ENCODE results near the gene STMN3.

- TF ChIP-seq, protein P1, sequence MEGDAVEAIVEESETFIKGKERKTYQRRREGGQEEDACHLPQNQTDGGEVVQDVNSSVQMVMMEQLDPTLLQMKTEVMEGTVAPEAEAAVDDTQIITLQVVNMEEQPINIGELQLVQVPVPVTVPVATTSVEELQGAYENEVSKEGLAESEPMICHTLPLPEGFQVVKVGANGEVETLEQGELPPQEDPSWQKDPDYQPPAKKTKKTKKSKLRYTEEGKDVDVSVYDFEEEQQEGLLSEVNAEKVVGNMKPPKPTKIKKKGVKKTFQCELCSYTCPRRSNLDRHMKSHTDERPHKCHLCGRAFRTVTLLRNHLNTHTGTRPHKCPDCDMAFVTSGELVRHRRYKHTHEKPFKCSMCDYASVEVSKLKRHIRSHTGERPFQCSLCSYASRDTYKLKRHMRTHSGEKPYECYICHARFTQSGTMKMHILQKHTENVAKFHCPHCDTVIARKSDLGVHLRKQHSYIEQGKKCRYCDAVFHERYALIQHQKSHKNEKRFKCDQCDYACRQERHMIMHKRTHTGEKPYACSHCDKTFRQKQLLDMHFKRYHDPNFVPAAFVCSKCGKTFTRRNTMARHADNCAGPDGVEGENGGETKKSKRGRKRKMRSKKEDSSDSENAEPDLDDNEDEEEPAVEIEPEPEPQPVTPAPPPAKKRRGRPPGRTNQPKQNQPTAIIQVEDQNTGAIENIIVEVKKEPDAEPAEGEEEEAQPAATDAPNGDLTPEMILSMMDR (conservative IDR thresholded peaks at IDR 0.05) = no peak
- TF ChIP-seq ZFX (IDR thresholded peaks at IDR 0.05) = no peak
Measured at GRCh38 chr20:63610581-63611435, 42.4 kb downstream of the STMN3 start.
